Stomach (tissue), 4 donors: ENCODE results near the gene PKMYT1.

Experiments used
- CTCF ChIP-seq, 7 experiments: fragments of 450-650 bp in 4 of 7; fragments of 200-600 bp in 3 of 7; sonication (generic) in 3 of 7; IDR thresholded peaks; one replicate each; pipeline ENCODE4 v1.5.1; 2016 to 2019; ENCODE audit warnings: antibody characterized with exemption in 7 of 7, control low read depth in 2 of 7, mild to moderate bottlenecking in 1 of 7
- POLR2A ChIP-seq, 4 donors: fragments of 450-650 bp; IDR thresholded peaks; one replicate each; pipeline ENCODE4 v1.6.1; 2016; ENCODE audit warnings: antibody characterized with exemption in 4 of 4, control low read depth in 2 of 4, mild to moderate bottlenecking in 1 of 4, moderate library complexity in 1 of 4
- POLR2AphosphoS5 ChIP-seq, 3 donors: sonication (generic); formaldehyde crosslinking; IDR thresholded peaks; one replicate each; pipeline ENCODE4 v1.6.1; 2016; ENCODE audit warnings: antibody characterized with exemption in 3 of 3

- TF ChIP-seq CTCF (IDR thresholded peaks at IDR 0.05): no peak
- TF ChIP-seq POLR2A (IDR thresholded peaks at IDR 0.05): no peak
- TF ChIP-seq POLR2AphosphoS5 (IDR thresholded peaks at IDR 0.05): no peak
Measured at GRCh38 chr16:2925951-2926649, 54.1 kb downstream of the PKMYT1 start.
